A549 (cell line): ENCODE results near the gene ACKR4.

Experiments used
- JUNB ChIP-seq: fragments of >200 bp; sonication (Bioruptor Twin); formaldehyde crosslinking; IDR thresholded peaks from 2 replicates; pipeline ENCODE4 v1.6.1; 2016
- TF ChIP-seq, protein P1 (sequence below): fragments of >200 bp; sonication (Bioruptor Twin); formaldehyde crosslinking; IDR thresholded peaks from 3 replicates; pipeline ENCODE4 v1.5.1; 2016

DNA sequence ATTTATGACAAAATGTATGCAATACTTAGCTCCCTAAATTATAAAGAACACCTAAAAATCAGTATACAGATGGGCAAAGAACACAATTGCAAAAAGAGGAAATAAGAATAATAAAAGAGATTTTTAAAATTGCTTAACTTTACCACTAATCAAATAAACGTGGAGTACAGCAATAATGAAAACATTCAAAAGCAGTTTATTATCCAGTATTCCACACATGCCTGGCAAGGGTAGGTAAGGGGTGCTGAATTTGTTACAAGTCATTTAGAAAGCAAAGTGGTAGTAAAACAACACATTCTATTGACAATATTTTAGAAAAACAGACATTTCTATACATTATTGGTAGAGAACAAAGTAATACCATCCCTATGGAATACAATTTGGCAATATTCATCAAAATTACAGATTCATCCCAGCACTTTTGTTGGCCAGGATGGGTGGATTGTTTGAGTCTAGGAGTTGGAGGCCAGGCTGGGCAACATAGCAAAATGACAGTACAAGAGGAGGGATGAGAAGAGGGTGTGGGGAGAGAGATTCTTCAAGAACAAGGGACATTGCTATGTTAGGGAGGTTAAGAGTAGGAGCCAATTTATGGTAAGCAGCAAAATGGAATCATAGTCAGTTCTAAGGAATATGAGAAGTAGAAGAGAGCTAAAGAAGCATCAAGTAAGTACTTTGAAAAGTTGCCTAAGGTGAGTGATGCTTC, 3.7 kb upstream of the ACKR4 start:
- TF ChIP-seq JUNB = no peak
- TF ChIP-seq, protein P1, sequence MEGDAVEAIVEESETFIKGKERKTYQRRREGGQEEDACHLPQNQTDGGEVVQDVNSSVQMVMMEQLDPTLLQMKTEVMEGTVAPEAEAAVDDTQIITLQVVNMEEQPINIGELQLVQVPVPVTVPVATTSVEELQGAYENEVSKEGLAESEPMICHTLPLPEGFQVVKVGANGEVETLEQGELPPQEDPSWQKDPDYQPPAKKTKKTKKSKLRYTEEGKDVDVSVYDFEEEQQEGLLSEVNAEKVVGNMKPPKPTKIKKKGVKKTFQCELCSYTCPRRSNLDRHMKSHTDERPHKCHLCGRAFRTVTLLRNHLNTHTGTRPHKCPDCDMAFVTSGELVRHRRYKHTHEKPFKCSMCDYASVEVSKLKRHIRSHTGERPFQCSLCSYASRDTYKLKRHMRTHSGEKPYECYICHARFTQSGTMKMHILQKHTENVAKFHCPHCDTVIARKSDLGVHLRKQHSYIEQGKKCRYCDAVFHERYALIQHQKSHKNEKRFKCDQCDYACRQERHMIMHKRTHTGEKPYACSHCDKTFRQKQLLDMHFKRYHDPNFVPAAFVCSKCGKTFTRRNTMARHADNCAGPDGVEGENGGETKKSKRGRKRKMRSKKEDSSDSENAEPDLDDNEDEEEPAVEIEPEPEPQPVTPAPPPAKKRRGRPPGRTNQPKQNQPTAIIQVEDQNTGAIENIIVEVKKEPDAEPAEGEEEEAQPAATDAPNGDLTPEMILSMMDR = no peak
